ENCODE data around the gene PRMT1. TPM values are rescaled to one million over a fixed set of nuclear protein-coding genes. Genes with fewer than 3 reads are reported as not detected.

Gene PRMT1
- total RNA-seq, 2 donors from 2014 or later: 142 to 300 TPM

GRCh38 chr19:49690079-49690655, 13.1 kb downstream of the PRMT1 start:
- H3K9me3 ChIP-seq: no peaks in the 10 kb centered on the region
- intact Hi-C loops (cut with DNase I): loop anchor here (5.0 kb wide), 1 partner anchor 77 kb away; the partner anchor contains the start of gene AP2A1
- peaks cover 0 to 15% of the 10 kb centered on the region in 2 donors for H3K36me3 ChIP-seq
- H3K27me3 ChIP-seq (replicated peaks; ENCODE audit: insufficient read depth): no peaks in the 10 kb centered on the region
- H3K4me1 ChIP-seq (replicated peaks): no peaks in the 10 kb centered on the region
- H3K4me3 ChIP-seq: peak overlapping the region; percentile 28 to 44
- 11% methylated on average over 39 of the region's 39 CpGs for WGBS
- TF ChIP-seq POLR2A (IDR thresholded peaks at IDR 0.05) (no peak), POLR2AphosphoS5 (IDR thresholded peaks at IDR 0.05) (no peak), CTCF (IDR thresholded peaks at IDR 0.05) (no peak)
- H3K27ac ChIP-seq: peak overlapping the region; percentile 58 to 68
- DNase-seq (ENCODE audit: low spot score): no peak

- TF ChIP-seq POLR2A (IDR thresholded peaks at IDR 0.05) (peak; percentile 58), POLR2AphosphoS5 (IDR thresholded peaks at IDR 0.05) (peak; percentile 83), CTCF (IDR thresholded peaks at IDR 0.05) (no peak)
- peak within 1 kb of the TSS; percentile 28 to 44 for H3K4me3 ChIP-seq
- H3K27ac ChIP-seq: peak within 1 kb of the TSS; percentile 58 to 68
- intact Hi-C loops (cut with DNase I): loop anchor here (5.0 kb wide), 1 partner anchor 77 kb away; the partner anchor contains the start of gene AP2A1
- H3K36me3 ChIP-seq: peaks cover 0 to 13% of the 10 kb centered on the region in 2 donors
- no peaks in the 10 kb centered on the region for H3K4me1 ChIP-seq (replicated peaks)
- no peaks in the 10 kb centered on the region for H3K27me3 ChIP-seq (replicated peaks; ENCODE audit: insufficient read depth)
- 1% methylated on average over 38 of the region's 38 CpGs for WGBS
- peak; percentile 81 for DNase-seq (ENCODE audit: low spot score)
- no peaks in the 10 kb centered on the region for H3K9me3 ChIP-seq
Measured at GRCh38 chr19:49690656-49691242, 13.7 kb downstream of the PRMT1 start, which contains the start of gene CPT1C. Gene CPT1C (plus strand): TSS chr19:49691116. CDS start chr19:49692253, 1,137 bp downstream.

- no peaks in the 10 kb centered on the region for H3K9me3 ChIP-seq
- H3K36me3 ChIP-seq: peaks cover 0 to 7% of the 10 kb centered on the region in 2 donors
- WGBS: 13% methylated on average over 39 of the region's 39 CpGs
- no peak for TF ChIP-seq POLR2A (IDR thresholded peaks at IDR 0.05)
- no peak for TF ChIP-seq POLR2AphosphoS5 (IDR thresholded peaks at IDR 0.05)
- no peak for TF ChIP-seq CTCF (IDR thresholded peaks at IDR 0.05)
- H3K4me1 ChIP-seq (replicated peaks): no peaks in the 10 kb centered on the region
- no peak for DNase-seq (ENCODE audit: low spot score)
- H3K27me3 ChIP-seq (replicated peaks; ENCODE audit: insufficient read depth): no peaks in the 10 kb centered on the region
- intact Hi-C loops (cut with DNase I): loop anchor here (5.0 kb wide), 1 partner anchor 76 kb away; the partner anchor contains the start of gene AP2A1
- peak overlapping the region; percentile 58 to 68 for H3K27ac ChIP-seq
- H3K4me3 ChIP-seq: peak overlapping the region; percentile 28 to 44
Measured at GRCh38 chr19:49691243-49692146, 14.4 kb downstream of the PRMT1 start.

GRCh38 chr19:49692147-49692506, 15.1 kb downstream of the PRMT1 start:
- DNase-seq (ENCODE audit: low spot score): no peak
- Histone ChIP-seq H3K4me1 (replicated peaks) (no peaks in the 10 kb centered on the region), H3K27me3 (replicated peaks; ENCODE audit: insufficient read depth) (no peaks in the 10 kb centered on the region), H3K9me3 (no peaks in the 10 kb centered on the region), H3K36me3 (peaks cover 0 to 2% of the 10 kb centered on the region in 2 donors), H3K4me3 (no peak overlapping the region), H3K27ac (no peak overlapping the region)
- no peak for TF ChIP-seq POLR2A (IDR thresholded peaks at IDR 0.05)
- TF ChIP-seq CTCF (IDR thresholded peaks at IDR 0.05): no peak
- TF ChIP-seq POLR2AphosphoS5 (IDR thresholded peaks at IDR 0.05): no peak
- intact Hi-C loops (cut with DNase I): loop anchor here (5.0 kb wide), 1 partner anchor 75 kb away; the partner anchor contains the start of gene AP2A1
- WGBS: 77% methylated on average over 16 of the region's 16 CpGs
